Brain microvascular endothelial cell (primary cell): ENCODE results near the gene SH3RF3.

Source experiments
- DNase-seq: peaks from one replicate; pipeline ENCODE4 v3.0.0-alpha.2; 2020
- H3K27ac ChIP-seq: fragments of 250-450 bp; sonication (Bioruptor Pico); 2 replicates; pipeline ENCODE4 v1.5.1; 2020; ENCODE audit warnings: mild to moderate bottlenecking, moderate library complexity
- H3K27me3 ChIP-seq: fragments of 250-450 bp; sonication (Bioruptor Pico); replicated peaks from 2 replicates; pipeline ENCODE4 v1.5.1; 2020; ENCODE audit warnings: mild to moderate bottlenecking
- H3K36me3 ChIP-seq: fragments of 250-450 bp; sonication (Bioruptor Pico); replicated peaks from 2 replicates; pipeline ENCODE4 v1.5.1; 2020; ENCODE audit warnings: mild to moderate bottlenecking
- H3K4me3 ChIP-seq: 2 replicates; pipeline ENCODE4 v1.5.1; 2011; ENCODE audit warnings: low read depth, mild to moderate bottlenecking, control low read depth, low read length, moderate library complexity
- in situ Hi-C: cut with HindIII; loops from 2 replicates; pipeline ENCODE4 v1.10.0; 2017; ENCODE audit warnings: low sequenced_read_pairs, low pct_ligation_motif_present
- TF ChIP-seq, protein P1 (sequence below): IDR thresholded peaks from 2 replicates; pipeline ENCODE4 v1.5.1; 2011; ENCODE audit warnings: low read depth, mild to moderate bottlenecking, moderate library complexity, low read length, control low read depth, inconsistent platforms; ENCODE audit errors: missing control alignments

The SH3RF3 gene

DNA sequence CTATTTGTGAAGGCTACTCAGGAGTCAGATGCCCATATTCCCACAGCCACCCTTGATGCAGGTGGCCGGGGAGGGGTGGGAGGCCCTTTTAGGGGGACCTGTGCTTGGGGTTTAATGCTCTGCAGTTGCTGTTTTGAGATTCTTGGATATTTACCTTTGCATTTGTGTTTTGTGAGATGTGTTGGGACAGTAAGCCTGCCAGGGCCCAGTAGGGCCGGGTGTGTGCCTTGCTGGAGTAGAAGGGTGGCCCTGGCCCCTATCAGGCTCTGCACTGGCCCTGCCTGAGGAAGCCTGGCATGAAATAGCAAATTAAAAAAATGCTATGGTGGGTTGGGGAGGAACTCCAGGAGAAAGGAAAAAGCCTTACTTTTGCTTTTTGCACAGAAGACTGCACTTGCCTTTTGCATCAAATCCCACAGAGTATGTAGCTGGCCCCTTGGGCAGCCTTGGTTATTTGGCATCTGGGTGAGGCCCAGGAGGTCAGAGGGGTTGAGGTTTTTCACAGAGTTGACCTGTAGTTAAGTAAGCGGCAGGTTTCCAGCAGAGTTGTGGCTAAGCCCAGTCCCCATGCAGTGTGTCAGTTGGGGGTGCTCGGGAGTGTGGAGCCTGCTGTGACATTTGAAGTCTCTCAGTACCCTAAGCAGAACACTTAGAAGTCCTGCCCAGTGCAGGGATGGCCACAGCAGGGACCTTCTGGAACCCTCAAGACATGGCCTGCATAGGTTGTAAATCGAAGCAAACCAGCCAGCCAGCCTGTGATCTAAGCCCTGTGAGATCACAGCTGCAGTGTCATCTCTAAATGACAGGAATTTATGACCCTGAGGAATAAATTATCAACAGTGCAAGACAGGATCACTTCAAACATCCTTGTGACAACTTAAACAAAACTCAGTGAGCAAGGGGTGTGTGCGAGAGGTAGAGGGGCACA lies 68.8 kb downstream of the SH3RF3 start:
- H3K27ac ChIP-seq, result no peak overlapping the region
- TF ChIP-seq, protein P1, sequence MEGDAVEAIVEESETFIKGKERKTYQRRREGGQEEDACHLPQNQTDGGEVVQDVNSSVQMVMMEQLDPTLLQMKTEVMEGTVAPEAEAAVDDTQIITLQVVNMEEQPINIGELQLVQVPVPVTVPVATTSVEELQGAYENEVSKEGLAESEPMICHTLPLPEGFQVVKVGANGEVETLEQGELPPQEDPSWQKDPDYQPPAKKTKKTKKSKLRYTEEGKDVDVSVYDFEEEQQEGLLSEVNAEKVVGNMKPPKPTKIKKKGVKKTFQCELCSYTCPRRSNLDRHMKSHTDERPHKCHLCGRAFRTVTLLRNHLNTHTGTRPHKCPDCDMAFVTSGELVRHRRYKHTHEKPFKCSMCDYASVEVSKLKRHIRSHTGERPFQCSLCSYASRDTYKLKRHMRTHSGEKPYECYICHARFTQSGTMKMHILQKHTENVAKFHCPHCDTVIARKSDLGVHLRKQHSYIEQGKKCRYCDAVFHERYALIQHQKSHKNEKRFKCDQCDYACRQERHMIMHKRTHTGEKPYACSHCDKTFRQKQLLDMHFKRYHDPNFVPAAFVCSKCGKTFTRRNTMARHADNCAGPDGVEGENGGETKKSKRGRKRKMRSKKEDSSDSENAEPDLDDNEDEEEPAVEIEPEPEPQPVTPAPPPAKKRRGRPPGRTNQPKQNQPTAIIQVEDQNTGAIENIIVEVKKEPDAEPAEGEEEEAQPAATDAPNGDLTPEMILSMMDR, result no peak
- no peak for DNase-seq
- in situ Hi-C loops, result no loop called here
- peaks cover 10% of the 10 kb centered on the region for H3K27me3 ChIP-seq
- H3K4me3 ChIP-seq, result no peak overlapping the region
- H3K36me3 ChIP-seq, result no peaks in the 10 kb centered on the region

DNA sequence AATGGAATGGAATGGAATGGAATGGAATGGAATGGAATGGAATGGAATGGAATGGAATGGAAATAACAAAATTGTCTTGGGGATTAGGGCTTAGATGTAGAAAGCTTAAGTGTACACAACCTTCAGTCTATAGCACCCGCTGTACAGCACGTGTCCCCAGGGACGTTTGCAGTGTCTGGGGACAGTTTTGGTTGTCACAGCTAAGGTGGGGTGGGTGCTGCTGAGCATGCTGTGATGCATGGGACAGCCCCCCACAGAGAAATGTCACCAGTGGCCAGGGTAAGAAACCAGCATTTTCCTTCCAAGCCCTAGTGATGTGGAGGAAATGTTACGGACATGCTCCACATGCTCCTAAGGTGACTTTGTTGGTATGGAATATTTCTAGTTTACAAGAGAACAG lies 70.8 kb downstream of the SH3RF3 start:
- no peak for DNase-seq
- Histone ChIP-seq H3K27me3 (peaks cover 11% of the 10 kb centered on the region), H3K4me3 (no peak overlapping the region), H3K36me3 (no peaks in the 10 kb centered on the region), H3K27ac (no peak overlapping the region)
- TF ChIP-seq, protein P1, result no peak
- in situ Hi-C loops, result no loop called here

DNA sequence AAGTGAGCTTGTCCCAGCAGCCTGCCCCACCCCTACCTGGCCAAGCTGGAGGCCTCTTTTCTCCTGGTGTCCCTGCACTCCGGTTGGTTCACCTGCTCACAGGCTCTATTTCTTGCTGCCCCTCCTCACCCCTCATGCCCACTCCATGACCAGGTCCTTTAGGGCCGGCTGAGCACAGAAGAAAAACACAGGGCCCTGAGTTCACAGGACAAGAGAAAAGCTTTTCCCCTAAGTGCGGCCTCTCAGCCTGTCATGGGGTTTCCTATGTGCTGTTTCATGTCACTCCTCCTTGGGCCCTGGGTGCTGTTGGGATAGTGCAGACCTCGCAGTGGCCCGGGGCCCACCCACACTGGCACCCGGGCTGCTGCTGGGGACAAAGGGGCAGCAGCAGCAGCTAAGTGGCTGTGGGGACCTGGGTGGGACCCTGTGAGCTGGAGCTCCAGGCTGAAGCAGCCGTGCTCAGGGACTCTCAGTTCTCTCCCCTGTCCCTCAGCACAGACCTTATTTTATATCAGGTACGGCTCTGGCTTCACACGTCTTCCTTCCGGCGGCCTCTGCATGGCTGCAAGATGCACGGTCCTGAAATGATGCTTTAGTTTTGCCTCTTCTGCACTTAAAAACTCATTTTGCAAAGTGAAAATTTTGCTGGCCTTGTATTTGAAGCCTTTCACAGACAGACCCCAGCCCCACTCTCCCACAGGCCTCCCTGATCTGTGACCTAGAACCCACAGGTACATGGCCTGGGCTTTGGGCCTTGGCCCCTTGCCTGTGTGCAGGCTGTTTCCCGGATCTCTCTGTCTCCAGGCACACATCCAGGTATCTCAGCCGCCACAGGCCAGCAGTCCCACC lies 71.8 kb downstream of the SH3RF3 start:
- TF ChIP-seq, protein P1, result no peak
- Histone ChIP-seq H3K27ac (no peak overlapping the region), H3K4me3 (no peak overlapping the region), H3K27me3 (peaks cover 7% of the 10 kb centered on the region), H3K36me3 (no peaks in the 10 kb centered on the region)
- in situ Hi-C loops, result no loop called here
- no peak for DNase-seq

DNA sequence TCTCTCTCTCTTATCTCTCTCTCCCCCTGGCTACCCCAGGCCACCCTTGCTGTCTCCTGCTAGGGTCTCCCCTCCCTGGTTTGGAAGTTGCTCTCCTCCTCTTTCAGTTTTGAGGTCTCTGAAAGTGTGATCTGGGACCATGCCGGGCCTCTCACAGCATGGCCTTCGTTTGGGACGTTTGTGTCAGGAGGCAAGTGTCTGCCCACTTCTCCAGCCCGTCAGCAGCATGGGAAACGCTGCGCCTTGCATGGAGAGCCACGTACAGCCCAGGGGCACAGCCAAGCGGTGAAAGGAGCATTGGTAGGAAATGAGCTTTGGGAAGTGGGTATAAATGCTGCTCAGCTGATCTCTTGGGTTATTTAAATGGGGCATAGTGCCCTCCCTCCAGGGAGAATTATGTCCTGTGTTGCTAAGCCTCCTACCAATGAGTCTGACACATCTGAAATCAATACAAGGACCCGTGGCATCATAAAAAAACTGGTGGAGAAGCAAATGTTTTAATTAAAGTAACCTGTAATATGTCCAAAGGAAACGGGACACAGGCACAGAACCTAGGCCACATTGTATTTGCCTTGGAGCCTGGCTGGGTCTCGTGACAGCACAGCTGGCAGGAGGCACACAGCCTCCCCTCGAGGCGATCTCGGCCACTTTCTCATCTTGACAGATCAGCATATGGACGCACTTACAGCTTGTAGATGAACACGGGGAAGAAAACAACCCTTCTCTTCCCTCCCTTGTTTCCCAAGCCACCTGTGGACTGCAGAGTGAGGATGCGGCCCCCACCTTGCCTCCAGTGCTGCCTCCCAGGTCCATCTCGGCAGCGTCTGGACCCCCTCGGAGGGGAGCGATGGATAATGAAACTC lies 72.7 kb downstream of the SH3RF3 start:
- no peaks in the 10 kb centered on the region for H3K36me3 ChIP-seq
- TF ChIP-seq, protein P1, result no peak
- peaks cover 5% of the 10 kb centered on the region for H3K27me3 ChIP-seq
- no peak overlapping the region for H3K27ac ChIP-seq
- in situ Hi-C loops, result no loop called here
- H3K4me3 ChIP-seq, result no peak overlapping the region
- DNase-seq, result no peak

DNA sequence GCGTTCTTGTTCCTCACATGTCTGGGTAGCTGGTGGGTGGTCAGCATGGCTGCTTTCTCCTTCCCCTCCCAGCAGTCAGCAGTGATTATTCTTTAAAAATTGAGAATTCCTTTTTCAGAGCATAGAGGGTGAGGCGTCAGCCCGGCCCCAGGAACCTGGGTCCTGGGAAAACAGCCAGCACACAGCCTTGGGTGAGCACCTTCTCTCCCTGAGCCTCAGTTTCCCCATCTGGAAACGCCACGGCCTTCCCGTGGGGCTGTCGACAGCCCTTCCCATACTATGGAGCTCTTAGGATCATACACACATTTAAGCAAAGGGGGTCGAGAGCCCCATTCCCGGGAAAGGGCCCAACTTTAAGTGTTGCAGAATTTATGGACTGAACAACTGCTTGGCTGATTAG lies 73.5 kb downstream of the SH3RF3 start:
- Histone ChIP-seq H3K4me3 (no peak overlapping the region), H3K27me3 (peaks cover 5% of the 10 kb centered on the region), H3K36me3 (no peaks in the 10 kb centered on the region), H3K27ac (no peak overlapping the region)
- TF ChIP-seq, protein P1, result no peak
- in situ Hi-C loops, result no loop called here
- no peak for DNase-seq
